ENCODE data around the gene LBHD1.
"Not testable (repeated sequence)": the region's sequence is repeated elsewhere in the genome, so short reads cannot be mapped to it uniquely, and the experiment has no call there.

Gene LBHD1

DNA sequence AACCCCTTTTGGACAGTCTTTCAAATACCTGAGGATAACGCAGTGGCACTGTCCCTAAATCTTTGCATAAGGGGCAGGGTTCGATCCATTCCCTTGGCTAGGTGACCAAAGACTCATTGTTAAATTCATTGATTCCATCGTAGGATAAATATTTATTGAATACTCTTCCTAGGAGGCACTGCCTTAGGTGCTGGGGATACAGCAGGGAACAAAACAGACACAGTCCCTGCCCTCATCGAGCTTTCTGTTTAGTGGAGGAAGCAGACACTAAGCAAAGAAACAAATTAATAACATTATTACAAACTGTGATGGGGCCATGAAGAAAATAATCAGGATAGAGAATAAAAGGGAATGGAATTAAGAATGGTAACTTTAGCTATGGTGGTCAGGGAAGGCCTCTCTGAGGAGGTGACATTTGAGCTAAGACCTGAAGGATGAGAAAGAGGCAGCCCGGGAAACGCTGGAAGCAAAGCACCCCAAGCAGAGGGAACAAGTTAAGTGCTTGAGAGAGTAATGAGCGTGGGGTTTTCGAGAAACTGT, 51.0 kb downstream of the LBHD1 start:
- no peak for DNase-seq (ENCODE audit: low read depth in 4 of 4, low spot score in 1 of 4)

- not testable (repeated sequence) for DNase-seq (ENCODE audit: low read depth in 4 of 4, low spot score in 1 of 4)
Measured at GRCh38 chr11:62616957-62617356, 55.1 kb downstream of the LBHD1 start.

GRCh38 chr11:62615521-62615920, 56.5 kb downstream of the LBHD1 start:
- DNase-seq (ENCODE audit: low read depth in 4 of 4, low spot score in 1 of 4), result no peak

GRCh38 chr11:62614275-62614674, 57.8 kb downstream of the LBHD1 start:
- peak in 2 of 4 experiments; percentile 45 to 57 for DNase-seq (ENCODE audit: low read depth in 4 of 4, low spot score in 1 of 4)

DNA sequence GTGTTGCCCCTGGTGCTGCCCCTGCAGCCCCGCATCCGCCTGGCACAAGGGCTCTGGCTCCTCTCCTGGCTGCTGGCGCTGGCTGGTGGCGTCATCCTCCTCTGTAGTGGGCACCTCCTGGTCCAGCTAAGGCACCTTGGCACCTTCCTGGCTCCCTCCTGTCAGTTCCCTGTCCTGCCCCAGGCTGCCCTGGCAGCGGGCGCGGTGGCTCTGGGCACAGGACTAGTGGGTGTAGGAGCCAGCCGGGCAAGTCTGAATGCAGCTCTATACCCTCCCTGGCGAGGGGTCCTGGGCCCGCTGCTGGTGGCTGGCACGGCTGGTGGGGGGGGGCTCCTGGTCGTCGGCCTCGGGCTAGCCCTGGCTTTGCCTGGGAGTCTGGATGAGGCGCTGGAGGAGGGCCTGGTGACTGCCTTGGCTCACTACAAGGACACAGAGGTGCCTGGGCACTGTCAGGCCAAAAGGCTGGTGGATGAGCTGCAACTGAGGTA, 58.7 kb downstream of the LBHD1 start:
- no peak for DNase-seq (ENCODE audit: low read depth in 4 of 4, low spot score in 1 of 4)
